GM23338 (cell line): ENCODE results near the gene GPATCH4. TPM values are rescaled to one million over a fixed set of nuclear protein-coding genes. Genes with fewer than 3 reads are reported as not detected.

Source experiments
- ATAC-seq: fragments of 200-7000 bp; cut with Tn5 transposase; 3 replicates; pipeline ENCODE4 v1.9.1; 2020
- DNase-seq: peaks from one replicate; pipeline ENCODE4 v3.0.0-alpha.2; 2015; ENCODE audit warnings: low spot score
- H2AFZ ChIP-seq: fragments of 200-600 bp; sonication (generic); 2 replicates; pipeline ENCODE4 v1.8.0; 2016; ENCODE audit warnings: antibody characterized with exemption, mild to moderate bottlenecking, moderate library complexity
- H3F3A ChIP-seq: fragments of 200-600 bp; sonication (generic); replicated peaks from 2 replicates; pipeline ENCODE4 v1.8.0; 2017; ENCODE audit warnings: antibody characterized with exemption, mixed run types, low read depth
- H3K27ac ChIP-seq: fragments of 200-600 bp; sonication (generic); 2 replicates; pipeline ENCODE4 v1.6.1; 2016; ENCODE audit warnings: low read depth
- H3K27me3 ChIP-seq: fragments of 200-600 bp; sonication (generic); 2 replicates; pipeline ENCODE4 v1.8.0; 2016; ENCODE audit warnings: mild to moderate bottlenecking, mixed run types, moderate library complexity; ENCODE audit not compliant: insufficient read depth
- H3K36me3 ChIP-seq: fragments of 200-600 bp; sonication (generic); 2 replicates; pipeline ENCODE4 v1.8.0; 2016; ENCODE audit warnings: mild to moderate bottlenecking; ENCODE audit not compliant: insufficient read depth
- H3K4me1 ChIP-seq: fragments of 200-600 bp; sonication (generic); 2 replicates; pipeline ENCODE4 v1.8.0; 2016; ENCODE audit warnings: mild to moderate bottlenecking, moderate library complexity; ENCODE audit not compliant: insufficient read depth
- H3K4me2 ChIP-seq: fragments of 200-600 bp; sonication (generic); 2 replicates; pipeline ENCODE4 v1.7.1; 2017; ENCODE audit warnings: mixed run types
- H3K4me3 ChIP-seq: fragments of 200-600 bp; sonication (generic); 2 replicates; pipeline ENCODE4 v1.6.1; 2016; ENCODE audit warnings: mixed run types
- H3K79me2 ChIP-seq: fragments of 200-600 bp; sonication (generic); replicated peaks from 2 replicates; pipeline ENCODE4 v1.8.0; 2017; ENCODE audit warnings: mild to moderate bottlenecking; ENCODE audit not compliant: insufficient read depth
- H3K9me2 ChIP-seq: fragments of 200-600 bp; sonication (generic); 2 replicates; pipeline ENCODE4 v1.8.0; 2017; ENCODE audit not compliant: insufficient read depth
- H4K20me1 ChIP-seq: fragments of 200-600 bp; sonication (generic); replicated peaks from 2 replicates; pipeline ENCODE4 v1.8.0; 2017; ENCODE audit warnings: mild to moderate bottlenecking; ENCODE audit not compliant: insufficient read depth
- H3K27ac Mint-ChIP-seq: 2 replicates; pipeline ENCODE4 v1.8.0; 2020; ENCODE audit warnings: inconsistent platforms, mild to moderate bottlenecking, moderate library complexity, mixed read lengths
- H3K27me3 Mint-ChIP-seq: 3 replicates; pipeline ENCODE4 v1.8.0; 2022; ENCODE audit warnings: low read depth, mild to moderate bottlenecking, moderate library complexity, mixed read lengths, inconsistent platforms; ENCODE audit not compliant: insufficient read depth, poor library complexity
- H3K36me3 Mint-ChIP-seq: 3 replicates; pipeline ENCODE4 v1.8.0; 2021; ENCODE audit warnings: low read depth, mild to moderate bottlenecking, inconsistent platforms, moderate library complexity, mixed read lengths
- H3K4me1 Mint-ChIP-seq: 3 replicates; pipeline ENCODE4 v1.8.0; 2020; ENCODE audit warnings: mild to moderate bottlenecking, inconsistent platforms, mixed read lengths
- H3K4me3 Mint-ChIP-seq: 3 replicates; pipeline ENCODE4 v1.8.0; 2021; ENCODE audit warnings: moderate library complexity, mild to moderate bottlenecking, inconsistent platforms, mixed read lengths
- H3K9me3 Mint-ChIP-seq: 3 replicates; pipeline ENCODE4 v1.8.0; 2020; ENCODE audit warnings: moderate library complexity, mild to moderate bottlenecking, inconsistent platforms, mixed read lengths
- CREB1 ChIP-seq: fragments of 250-450 bp; sonication (Bioruptor Pico); IDR thresholded peaks from 2 replicates; pipeline ENCODE4 v1.5.0; 2020; ENCODE audit warnings: low read depth, mild to moderate bottlenecking, moderate library complexity
- EZH2 ChIP-seq: fragments of 200-600 bp; sonication (generic); IDR thresholded peaks from one replicate; pipeline ENCODE4 v1.8.0; 2017; ENCODE audit warnings: antibody characterized with exemption, mild to moderate bottlenecking, low read depth; ENCODE audit not compliant: unreplicated experiment
- EZH2phosphoT487 ChIP-seq: fragments of 200-600 bp; sonication (generic); IDR thresholded peaks from one replicate; pipeline ENCODE4 v1.8.1; 2018; ENCODE audit warnings: antibody characterized with exemption; ENCODE audit not compliant: unreplicated experiment
- JUNB ChIP-seq: IDR thresholded peaks from one replicate; pipeline ENCODE4 v1.6.1; 2016; ENCODE audit warnings: antibody characterized with exemption; ENCODE audit not compliant: unreplicated experiment
- NANOG ChIP-seq: IDR thresholded peaks from 2 replicates; pipeline ENCODE4 v1.6.1; 2016; ENCODE audit warnings: antibody characterized with exemption, borderline replicate concordance
- POLR2AphosphoS5 ChIP-seq: IDR thresholded peaks from 2 replicates; pipeline ENCODE4 v1.6.1; 2016; ENCODE audit warnings: antibody characterized with exemption, low read depth
- STAT1 ChIP-seq: IDR thresholded peaks from one replicate; pipeline ENCODE4 v1.6.1; 2016; ENCODE audit warnings: antibody characterized with exemption; ENCODE audit not compliant: unreplicated experiment
- ZNF114 ChIP-seq: fragments of 250-450 bp; sonication (Bioruptor Pico); IDR thresholded peaks from 2 replicates; pipeline ENCODE4 v1.5.0; 2020; ENCODE audit warnings: mild to moderate bottlenecking, moderate library complexity
- ZNF331 ChIP-seq: fragments of 250-450 bp; sonication (Bioruptor Pico); IDR thresholded peaks from 2 replicates; pipeline ENCODE4 v1.5.0; 2020; ENCODE audit warnings: low read depth, mild to moderate bottlenecking, moderate library complexity
- polyA plus RNA-seq: library from polyadenylated mRNA; unstranded; fragments of >200 nt; fragmentation: Nextera tagmentation; extraction: Ambion mirVana; gene quantifications from 2 replicates; pipeline ENCODE4 v1.2.1, GENCODE V29; 2016
- total RNA-seq: library from RNA; depleted of rRNA; stranded (reverse); fragments of >200 nt; shearing (Covaris generic); gene quantifications from 2 replicates; pipeline ENCODE4 v1.2.3, GENCODE V29; 2014
- TF ChIP-seq, protein P1 (sequence below): fragments of 250-450 bp; sonication (Bioruptor Pico); IDR thresholded peaks from 2 replicates; pipeline ENCODE4 v1.5.0; 2020; ENCODE audit warnings: mild to moderate bottlenecking, moderate library complexity
- TF ChIP-seq, protein P2 (sequence below): IDR thresholded peaks from one replicate; pipeline ENCODE4 v1.6.1; 2018; ENCODE audit warnings: antibody characterized with exemption; ENCODE audit not compliant: unreplicated experiment
- TF ChIP-seq, protein P3 (sequence below): IDR thresholded peaks from 2 replicates; pipeline ENCODE4 v1.6.1; 2016; ENCODE audit warnings: antibody characterized with exemption
- TF ChIP-seq, protein P4 (sequence below), 2 experiments: fragments of 200-600 bp in 1 of 2; sonication (generic) in 1 of 2; conservative IDR thresholded peaks; 2 replicates each; pipeline versions ENCODE4 v1.5.1 to v1.6.1; 2016 to 2017; ENCODE audit warnings: antibody characterized with exemption in 2 of 2, low read depth in 2 of 2, mild to moderate bottlenecking in 2 of 2, moderate library complexity in 1 of 2

GPATCH4 gene
- total and polyA plus RNA-seq, 2 experiments from 2014 or later: 58.9 to 187 TPM

DNA sequence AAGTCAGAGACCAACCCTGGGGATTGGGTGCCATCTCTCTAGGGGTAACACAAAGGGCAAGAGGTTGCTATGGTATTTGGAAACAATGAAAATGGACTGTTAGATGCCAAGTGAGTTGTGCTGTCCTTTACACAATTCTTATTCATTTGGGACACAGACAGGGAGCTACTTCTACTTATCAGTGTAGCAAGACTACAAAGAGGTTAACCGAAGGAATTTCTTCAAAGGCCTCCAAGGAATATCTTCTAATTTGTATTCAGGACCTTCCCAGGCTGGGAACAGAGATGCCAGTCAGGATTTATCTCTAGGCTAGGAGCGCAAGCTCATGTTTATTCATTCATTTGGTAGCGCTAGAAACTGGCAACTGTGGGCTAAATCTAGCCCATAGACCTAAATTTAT lies 7.1 kb downstream of the GPATCH4 start:
- Histone ChIP-seq H3K4me2 (no peak overlapping the region), H3K4me3 (no peak overlapping the region), H2AFZ (no peak overlapping the region), H3K36me3 (peaks cover 21% of the 10 kb centered on the region), H3K4me1 (peaks cover 8% of the 10 kb centered on the region; the same call in 1 of the 2 replicates), H4K20me1 (peaks cover 22% of the 10 kb centered on the region), H3K27me3 (no peaks in the 10 kb centered on the region), H3F3A (peaks cover 50% of the 10 kb centered on the region), H3K27ac (no peak overlapping the region), H3K79me2 (peaks cover 6% of the 10 kb centered on the region), H3K9me2 (no peaks in the 10 kb centered on the region)
- Mint-ChIP-seq H3K4me3 (no peak overlapping the region), H3K27ac (no peak overlapping the region), H3K27me3 (peaks cover 4% of the 10 kb centered on the region), H3K4me1 (peaks cover 17% of the 10 kb centered on the region), H3K9me3 (no peaks in the 10 kb centered on the region), H3K36me3 (peaks cover 66% of the 10 kb centered on the region)
- no peak for DNase-seq
- no peak for TF ChIP-seq NANOG
- TF ChIP-seq, protein P1, sequence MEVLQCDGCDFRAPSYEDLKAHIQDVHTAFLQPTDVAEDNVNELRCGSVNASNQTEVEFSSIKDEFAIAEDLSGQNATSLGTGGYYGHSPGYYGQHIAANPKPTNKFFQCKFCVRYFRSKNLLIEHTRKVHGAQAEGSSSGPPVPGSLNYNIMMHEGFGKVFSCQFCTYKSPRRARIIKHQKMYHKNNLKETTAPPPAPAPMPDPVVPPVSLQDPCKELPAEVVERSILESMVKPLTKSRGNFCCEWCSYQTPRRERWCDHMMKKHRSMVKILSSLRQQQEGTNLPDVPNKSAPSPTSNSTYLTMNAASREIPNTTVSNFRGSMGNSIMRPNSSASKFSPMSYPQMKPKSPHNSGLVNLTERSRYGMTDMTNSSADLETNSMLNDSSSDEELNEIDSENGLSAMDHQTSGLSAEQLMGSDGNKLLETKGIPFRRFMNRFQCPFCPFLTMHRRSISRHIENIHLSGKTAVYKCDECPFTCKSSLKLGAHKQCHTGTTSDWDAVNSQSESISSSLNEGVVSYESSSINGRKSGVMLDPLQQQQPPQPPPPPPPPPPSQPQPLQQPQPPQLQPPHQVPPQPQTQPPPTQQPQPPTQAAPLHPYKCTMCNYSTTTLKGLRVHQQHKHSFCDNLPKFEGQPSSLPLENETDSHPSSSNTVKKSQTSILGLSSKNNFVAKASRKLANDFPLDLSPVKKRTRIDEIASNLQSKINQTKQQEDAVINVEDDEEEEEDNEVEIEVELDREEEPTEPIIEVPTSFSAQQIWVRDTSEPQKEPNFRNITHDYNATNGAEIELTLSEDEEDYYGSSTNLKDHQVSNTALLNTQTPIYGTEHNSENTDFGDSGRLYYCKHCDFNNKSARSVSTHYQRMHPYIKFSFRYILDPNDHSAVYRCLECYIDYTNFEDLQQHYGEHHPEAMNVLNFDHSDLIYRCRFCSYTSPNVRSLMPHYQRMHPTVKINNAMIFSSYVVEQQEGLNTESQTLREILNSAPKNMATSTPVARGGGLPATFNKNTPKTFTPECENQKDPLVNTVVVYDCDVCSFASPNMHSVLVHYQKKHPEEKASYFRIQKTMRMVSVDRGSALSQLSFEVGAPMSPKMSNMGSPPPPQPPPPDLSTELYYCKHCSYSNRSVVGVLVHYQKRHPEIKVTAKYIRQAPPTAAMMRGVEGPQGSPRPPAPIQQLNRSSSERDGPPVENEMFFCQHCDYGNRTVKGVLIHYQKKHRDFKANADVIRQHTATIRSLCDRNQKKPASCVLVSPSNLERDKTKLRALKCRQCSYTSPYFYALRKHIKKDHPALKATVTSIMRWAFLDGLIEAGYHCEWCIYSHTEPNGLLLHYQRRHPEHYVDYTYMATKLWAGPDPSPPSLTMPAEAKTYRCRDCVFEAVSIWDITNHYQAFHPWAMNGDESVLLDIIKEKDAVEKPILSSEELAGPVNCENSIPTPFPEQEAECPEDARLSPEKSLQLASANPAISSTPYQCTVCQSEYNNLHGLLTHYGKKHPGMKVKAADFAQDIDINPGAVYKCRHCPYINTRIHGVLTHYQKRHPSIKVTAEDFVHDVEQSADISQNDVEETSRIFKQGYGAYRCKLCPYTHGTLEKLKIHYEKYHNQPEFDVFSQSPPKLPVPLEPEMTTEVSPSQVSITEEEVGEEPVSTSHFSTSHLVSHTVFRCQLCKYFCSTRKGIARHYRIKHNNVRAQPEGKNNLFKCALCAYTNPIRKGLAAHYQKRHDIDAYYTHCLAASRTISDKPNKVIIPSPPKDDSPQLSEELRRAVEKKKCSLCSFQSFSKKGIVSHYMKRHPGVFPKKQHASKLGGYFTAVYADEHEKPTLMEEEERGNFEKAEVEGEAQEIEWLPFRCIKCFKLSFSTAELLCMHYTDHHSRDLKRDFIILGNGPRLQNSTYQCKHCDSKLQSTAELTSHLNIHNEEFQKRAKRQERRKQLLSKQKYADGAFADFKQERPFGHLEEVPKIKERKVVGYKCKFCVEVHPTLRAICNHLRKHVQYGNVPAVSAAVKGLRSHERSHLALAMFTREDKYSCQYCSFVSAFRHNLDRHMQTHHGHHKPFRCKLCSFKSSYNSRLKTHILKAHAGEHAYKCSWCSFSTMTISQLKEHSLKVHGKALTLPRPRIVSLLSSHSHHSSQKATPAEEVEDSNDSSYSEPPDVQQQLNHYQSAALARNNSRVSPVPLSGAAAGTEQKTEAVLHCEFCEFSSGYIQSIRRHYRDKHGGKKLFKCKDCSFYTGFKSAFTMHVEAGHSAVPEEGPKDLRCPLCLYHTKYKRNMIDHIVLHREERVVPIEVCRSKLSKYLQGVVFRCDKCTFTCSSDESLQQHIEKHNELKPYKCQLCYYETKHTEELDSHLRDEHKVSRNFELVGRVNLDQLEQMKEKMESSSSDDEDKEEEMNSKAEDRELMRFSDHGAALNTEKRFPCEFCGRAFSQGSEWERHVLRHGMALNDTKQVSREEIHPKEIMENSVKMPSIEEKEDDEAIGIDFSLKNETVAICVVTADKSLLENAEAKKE (CRISPR knock-in tag): no peak
- no peak for TF ChIP-seq JUNB
- TF ChIP-seq, protein P2, sequence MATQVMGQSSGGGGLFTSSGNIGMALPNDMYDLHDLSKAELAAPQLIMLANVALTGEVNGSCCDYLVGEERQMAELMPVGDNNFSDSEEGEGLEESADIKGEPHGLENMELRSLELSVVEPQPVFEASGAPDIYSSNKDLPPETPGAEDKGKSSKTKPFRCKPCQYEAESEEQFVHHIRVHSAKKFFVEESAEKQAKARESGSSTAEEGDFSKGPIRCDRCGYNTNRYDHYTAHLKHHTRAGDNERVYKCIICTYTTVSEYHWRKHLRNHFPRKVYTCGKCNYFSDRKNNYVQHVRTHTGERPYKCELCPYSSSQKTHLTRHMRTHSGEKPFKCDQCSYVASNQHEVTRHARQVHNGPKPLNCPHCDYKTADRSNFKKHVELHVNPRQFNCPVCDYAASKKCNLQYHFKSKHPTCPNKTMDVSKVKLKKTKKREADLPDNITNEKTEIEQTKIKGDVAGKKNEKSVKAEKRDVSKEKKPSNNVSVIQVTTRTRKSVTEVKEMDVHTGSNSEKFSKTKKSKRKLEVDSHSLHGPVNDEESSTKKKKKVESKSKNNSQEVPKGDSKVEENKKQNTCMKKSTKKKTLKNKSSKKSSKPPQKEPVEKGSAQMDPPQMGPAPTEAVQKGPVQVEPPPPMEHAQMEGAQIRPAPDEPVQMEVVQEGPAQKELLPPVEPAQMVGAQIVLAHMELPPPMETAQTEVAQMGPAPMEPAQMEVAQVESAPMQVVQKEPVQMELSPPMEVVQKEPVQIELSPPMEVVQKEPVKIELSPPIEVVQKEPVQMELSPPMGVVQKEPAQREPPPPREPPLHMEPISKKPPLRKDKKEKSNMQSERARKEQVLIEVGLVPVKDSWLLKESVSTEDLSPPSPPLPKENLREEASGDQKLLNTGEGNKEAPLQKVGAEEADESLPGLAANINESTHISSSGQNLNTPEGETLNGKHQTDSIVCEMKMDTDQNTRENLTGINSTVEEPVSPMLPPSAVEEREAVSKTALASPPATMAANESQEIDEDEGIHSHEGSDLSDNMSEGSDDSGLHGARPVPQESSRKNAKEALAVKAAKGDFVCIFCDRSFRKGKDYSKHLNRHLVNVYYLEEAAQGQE: no peak
- TF ChIP-seq, protein P3, sequence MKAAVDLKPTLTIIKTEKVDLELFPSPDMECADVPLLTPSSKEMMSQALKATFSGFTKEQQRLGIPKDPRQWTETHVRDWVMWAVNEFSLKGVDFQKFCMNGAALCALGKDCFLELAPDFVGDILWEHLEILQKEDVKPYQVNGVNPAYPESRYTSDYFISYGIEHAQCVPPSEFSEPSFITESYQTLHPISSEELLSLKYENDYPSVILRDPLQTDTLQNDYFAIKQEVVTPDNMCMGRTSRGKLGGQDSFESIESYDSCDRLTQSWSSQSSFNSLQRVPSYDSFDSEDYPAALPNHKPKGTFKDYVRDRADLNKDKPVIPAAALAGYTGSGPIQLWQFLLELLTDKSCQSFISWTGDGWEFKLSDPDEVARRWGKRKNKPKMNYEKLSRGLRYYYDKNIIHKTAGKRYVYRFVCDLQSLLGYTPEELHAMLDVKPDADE: no peak
- TF ChIP-seq, protein P4, sequence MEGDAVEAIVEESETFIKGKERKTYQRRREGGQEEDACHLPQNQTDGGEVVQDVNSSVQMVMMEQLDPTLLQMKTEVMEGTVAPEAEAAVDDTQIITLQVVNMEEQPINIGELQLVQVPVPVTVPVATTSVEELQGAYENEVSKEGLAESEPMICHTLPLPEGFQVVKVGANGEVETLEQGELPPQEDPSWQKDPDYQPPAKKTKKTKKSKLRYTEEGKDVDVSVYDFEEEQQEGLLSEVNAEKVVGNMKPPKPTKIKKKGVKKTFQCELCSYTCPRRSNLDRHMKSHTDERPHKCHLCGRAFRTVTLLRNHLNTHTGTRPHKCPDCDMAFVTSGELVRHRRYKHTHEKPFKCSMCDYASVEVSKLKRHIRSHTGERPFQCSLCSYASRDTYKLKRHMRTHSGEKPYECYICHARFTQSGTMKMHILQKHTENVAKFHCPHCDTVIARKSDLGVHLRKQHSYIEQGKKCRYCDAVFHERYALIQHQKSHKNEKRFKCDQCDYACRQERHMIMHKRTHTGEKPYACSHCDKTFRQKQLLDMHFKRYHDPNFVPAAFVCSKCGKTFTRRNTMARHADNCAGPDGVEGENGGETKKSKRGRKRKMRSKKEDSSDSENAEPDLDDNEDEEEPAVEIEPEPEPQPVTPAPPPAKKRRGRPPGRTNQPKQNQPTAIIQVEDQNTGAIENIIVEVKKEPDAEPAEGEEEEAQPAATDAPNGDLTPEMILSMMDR (conservative IDR thresholded peaks at IDR 0.05; ENCODE audit: low read depth in 2 of 2): no peak
- no peak for TF ChIP-seq POLR2AphosphoS5
- TF ChIP-seq STAT1: no peak
- no peak for TF ChIP-seq EZH2phosphoT487
- TF ChIP-seq EZH2: no peak
- TF ChIP-seq ZNF114 (CRISPR knock-in tag): no peak
- no peak for TF ChIP-seq ZNF331
- no peak for TF ChIP-seq CREB1 (CRISPR knock-in tag)
- no peak for ATAC-seq
